ENCODE measurements around the gene SYT13.

SYT13 gene, protein sequence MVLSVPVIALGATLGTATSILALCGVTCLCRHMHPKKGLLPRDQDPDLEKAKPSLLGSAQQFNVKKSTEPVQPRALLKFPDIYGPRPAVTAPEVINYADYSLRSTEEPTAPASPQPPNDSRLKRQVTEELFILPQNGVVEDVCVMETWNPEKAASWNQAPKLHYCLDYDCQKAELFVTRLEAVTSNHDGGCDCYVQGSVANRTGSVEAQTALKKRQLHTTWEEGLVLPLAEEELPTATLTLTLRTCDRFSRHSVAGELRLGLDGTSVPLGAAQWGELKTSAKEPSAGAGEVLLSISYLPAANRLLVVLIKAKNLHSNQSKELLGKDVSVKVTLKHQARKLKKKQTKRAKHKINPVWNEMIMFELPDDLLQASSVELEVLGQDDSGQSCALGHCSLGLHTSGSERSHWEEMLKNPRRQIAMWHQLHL

DNA sequence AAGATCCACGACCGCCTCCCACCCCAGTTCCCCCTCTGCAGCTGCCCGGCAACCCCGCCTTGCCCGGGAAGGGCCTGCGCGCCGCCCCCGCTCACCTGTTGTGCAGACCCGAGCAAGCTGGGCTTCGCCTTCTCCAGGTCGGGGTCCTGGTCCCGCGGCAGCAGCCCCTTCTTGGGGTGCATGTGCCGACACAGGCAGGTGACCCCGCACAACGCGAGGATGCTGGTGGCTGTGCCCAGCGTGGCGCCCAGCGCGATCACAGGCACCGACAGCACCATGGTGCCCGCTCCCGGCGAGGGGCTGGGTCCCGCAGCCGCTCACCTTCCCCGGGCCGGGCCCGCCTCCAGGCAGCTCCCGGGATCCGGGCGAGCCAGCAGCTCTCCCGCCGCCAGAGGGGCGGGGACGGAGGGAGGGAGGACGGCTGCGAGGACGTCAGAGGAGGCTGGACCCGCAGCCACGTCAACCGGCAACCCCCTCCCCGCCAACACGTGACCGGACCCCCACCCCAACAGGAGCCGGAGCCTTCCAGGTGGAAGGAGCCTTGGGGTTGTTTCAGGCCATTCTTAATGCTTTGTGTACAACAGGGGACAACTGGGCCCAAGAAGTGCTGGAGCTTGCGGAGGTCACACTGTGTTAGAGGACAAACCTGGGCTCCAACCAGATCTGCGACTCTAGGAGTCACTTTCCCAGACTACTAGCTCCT is at the start of gene SYT13:
Gene SYT13 (minus strand): TSS at position 412 of the 703 bp plus-strand sequence. CDS start 134 bp downstream, at position 278.
- no peak for DNase-seq

DNA sequence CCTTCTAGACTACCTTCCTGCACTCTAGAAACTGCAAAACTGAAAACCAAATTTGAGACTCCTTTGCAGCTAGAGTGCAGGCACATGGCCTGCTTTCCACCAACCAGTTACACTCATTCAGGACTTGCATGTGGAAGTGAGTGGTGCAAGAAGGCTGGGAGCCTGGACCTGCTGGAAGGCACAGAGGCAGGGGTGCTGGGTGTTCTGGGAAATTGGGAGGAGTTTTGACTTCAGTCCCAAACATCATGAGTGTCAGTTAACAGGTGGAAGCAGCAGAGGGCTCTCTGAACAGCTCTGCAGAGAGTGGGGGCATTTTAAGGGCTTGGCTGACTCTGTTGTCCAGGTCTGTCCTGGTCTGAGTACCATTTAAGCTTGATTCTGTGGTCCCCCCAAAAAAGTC is 49.3 kb upstream of the SYT13 start:
- DNase-seq: no peak

GRCh38 chr11:45334836-45335235 is 48.7 kb upstream of the SYT13 start:
- DNase-seq: no peak

GRCh38 chr11:45334410-45334809 is 48.3 kb upstream of the SYT13 start:
- DNase-seq: no peak

DNA sequence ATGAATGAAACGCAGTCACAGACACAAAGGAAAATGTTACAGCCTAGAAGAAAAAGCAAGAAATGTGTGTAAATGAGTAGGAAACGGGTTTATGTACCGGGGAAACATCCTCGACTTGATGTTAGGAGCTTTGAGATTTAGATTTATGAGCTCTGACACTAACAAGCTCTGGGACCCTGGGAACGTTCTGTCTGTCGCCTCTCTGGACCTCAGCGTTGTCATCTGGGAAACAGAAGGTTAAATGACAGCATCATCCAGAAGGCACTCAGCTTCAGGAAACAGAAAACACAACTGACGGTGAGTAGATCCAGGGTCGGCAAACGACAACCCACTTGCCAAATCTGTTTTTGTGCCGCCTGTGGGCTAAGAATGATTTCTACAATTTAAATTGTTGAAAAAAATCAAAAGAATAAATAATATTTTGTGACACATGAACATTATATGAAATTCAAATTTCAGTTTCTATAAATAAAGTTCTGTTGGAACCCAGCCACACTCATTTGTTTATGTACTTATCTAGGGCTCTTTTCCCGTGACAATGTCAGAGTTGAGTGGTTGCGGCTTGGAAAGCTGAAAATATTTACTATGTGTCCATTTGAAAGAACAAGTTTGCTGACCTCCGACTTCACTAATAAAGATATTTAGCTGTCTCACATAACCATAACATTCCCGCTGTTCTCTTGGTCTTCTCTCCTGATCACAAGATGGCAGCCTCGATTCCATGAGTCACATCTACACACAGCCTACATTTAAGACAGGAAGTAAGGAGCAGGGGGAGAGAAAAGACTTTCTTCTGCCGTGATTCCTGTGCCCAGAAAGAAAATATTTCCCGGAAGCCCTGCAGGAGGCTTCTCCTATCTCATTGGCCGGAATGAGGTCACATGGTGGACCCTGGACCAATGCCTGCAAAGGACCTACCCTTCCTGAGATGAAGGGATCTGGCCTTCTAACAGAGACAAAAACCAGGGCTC is 47.1 kb upstream of the SYT13 start:
- peak; percentile 34 for DNase-seq

DNA sequence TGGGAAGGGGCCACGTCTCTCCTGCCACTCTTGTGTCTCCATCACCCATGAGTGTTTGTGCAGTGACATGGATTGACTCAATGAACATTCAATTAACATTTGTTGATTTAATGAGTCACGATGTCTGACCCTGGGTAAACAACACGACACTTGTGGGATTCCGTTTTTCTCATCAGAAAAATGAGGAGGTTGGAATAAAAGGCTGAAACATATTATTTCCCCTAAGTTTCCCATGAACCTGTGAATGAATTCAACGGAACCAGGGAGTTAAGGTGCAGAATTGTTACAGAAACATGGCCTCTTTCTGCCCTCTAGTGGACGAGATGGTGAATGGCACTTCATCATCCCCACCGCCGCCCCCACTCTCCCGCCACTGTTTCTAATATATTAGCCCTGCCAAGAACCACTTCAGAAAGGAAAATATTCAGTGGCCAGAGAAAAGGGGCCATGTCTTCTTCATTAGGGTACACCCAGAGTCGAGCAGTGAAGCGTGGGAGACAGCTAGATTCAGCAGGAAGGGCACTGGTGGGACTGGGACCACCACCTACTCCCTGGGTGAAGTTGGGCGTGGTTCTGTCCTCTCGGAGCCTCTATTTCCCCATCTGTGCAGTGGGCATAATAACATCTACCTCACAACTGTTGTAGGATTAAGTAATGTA is 46.3 kb upstream of the SYT13 start:
- peak; percentile 50 for DNase-seq

DNA sequence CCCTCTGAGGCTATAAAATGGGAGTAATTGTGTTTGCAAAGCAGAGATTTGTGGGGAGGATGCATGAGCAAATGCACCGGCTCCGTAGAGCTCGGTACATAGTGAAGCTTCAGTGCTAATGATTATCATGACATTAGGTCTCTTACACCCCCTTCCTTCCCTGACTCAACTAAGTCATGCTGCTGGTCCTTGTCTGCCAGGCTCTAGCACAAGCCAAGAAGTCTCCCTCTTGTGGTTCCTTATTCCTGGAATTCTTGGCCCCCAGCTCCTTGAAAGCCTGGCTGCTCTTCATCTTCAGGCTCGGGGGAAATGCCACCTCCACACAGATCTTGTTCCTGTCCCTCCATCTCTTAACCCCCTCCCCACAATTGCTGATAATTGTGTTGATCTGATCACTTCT is 45.7 kb upstream of the SYT13 start:
- DNase-seq: no peak

GRCh38 chr11:45328726-45329125 is 42.6 kb upstream of the SYT13 start:
- no peak for DNase-seq

- DNase-seq: no peak
Observed at GRCh38 chr11:45324459-45324858, 38.3 kb upstream of the SYT13 start.

DNA sequence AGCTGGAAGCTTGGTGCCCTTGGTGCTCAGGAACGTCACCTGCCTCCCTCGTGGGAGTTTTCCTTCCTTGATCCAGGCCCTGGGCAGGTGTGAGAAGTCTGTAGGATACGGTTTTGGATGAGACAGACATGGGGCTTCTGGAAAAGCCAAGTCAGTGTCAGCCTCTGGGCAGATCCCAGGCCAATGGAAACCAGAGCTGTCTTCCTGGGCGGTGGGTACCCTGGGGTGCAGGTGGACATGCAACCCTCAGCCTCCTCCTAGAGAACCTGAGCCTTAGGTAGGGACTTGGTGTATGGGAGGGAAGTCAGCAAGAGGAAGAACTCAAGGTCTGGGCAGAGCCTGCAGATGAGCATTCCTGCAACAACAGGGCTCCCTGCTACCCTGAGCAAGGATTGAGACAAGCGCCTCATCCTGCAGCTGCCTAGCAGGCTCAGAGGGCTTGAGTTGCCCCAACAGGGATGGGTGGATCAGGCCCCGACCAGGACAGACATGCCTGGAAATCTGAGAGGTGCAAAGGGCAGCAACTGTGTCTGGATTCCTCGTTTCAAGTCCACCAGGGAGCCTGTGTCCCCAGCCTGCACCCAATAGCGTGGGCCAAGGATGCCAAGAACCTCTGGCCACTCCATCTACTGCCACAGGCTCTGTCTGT is 37.6 kb upstream of the SYT13 start:
- no peak for DNase-seq

DNA sequence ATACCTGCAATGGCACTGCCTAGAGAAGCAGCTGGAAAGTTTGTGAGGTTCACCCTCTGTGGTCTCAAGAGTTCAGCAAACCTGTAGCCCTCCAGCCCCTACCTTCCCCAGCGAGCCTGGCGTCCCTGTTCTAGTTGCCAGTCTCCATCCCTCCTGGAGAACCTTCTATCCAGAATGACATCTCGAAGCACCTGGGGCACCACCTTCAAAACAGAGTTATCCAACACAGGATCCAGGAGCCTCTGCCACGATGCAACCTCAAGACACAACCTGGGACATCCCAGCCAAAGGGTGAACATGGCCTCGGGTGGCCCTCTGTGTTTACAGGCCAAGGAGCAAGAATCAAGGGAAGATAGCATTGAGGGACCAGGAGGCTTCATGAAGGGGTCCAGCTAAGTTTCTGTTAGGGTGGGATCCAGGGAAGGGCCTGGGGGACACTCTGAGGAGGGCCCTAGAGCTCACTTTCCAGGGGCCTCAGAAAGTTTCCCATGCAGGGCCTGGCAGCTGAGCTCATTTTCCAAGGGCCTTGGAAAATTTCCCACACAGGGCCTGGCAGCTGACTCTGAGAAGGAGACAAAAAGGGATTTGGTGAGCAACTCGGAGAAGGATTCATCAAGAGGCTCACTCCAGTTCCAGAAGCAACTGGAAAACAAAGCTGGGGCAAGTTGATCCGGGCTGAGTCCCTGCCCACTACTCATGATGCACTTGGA is 36.9 kb upstream of the SYT13 start:
- no peak for DNase-seq

DNA sequence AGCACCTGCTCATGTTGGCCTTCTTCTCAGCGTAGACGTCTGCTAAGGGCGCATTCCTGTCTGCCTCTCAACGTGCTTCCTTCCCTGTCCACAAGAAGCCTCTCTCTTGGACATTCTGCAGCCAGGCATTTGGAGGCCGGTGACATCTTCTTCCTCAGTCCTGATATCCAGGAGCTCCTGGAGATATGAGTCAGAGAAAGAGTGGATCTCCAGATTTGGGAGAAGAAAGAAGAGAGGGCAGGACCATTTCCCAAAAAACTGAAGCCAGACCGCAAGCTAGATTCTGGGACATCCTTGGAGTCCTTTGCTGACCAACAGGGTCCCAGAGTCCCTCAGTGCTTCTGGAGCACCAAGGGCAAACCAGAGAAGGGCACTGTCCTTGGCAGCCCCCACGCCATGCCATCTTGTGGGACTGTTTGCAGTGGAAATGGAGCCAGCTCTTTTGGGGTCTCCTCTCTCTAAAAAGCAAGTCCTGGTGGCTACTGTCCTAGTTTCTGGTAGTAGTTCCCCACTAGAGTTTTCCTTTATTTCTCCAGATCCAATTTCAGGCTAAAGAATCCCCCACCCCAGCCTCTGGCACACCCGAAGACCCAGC is 36.1 kb upstream of the SYT13 start:
- DNase-seq: no peak

DNA sequence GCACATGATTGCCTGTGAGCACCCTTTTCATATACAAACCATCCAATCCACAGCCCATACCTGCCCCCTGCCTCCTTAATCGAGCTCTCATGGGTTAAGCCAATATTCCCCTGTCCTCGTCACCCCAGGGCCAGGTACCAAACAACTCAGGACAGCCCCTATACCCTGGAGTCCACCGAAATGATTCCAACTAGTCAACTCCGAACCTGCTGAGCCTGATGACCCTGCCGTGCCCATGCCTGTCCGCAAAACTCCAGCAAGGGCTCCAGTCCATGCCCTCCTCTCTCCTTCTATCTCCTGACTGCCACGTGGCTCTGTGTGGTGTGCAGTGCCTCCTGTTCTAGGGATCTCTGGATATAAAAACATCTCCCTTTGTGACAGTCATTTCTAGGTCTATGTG is 35.5 kb upstream of the SYT13 start:
- DNase-seq: no peak

GRCh38 chr11:45321031-45321595 is 35.0 kb upstream of the SYT13 start:
- no peak for DNase-seq

DNA sequence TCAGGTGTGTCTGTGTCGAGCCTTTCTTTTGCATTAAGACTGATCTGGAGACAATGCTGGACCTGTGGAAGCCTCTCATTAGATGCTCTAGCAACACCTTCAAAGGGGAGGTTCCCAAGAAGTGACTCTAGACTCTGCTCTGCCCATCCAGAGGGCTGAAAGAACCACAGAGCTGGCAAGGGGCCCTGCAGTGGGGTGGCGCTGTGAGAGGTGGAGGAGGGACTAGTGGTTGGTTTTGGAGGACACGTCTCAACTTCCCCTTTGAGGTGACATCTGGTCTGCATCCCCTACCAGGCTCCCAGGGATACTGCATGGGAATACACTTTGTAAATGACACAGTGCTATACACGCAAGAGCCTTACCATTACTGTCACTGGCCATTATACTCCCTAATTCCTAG is 34.2 kb upstream of the SYT13 start:
- no peak for DNase-seq

DNA sequence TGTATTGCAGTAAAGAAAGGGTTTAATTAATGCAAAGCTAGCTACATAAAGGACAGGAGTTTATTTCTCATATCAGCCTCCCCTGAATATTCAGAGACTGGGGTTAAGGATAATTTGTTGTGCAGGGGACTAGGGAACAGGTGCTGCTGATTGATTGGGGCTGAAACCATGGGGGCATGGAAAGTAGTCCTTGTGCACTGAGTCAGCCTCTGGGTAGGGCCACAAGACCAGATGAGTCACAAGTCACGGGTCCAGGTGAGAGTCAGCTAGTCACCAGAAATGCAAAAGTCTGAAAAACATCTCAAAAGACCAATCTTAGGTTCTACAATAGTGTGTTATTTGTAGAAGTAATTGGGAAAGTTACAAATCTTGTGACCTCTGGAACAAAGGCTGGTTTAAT is 32.9 kb upstream of the SYT13 start:
- no peak for DNase-seq

- no peak for DNase-seq
Observed at GRCh38 chr11:45318516-45318915, 32.4 kb upstream of the SYT13 start.

DNA sequence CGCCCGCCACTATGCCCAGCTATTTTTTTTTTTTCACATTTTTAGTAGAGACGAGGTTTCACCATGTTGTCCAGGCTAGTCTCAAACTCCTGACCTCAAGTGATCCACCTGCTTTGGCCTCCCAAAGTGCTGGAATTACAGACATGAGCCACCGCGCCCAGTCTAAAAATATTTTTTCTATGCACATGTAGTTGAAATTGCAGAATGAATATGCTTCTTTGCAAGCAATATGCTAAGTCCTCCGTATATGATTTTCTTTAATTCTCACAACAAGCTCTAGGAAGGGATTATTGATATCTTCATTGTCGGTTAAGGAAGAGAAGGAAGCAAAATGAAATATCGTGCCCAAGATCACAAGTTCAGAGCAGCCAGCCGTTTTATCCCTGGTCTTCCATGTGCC is 30.1 kb upstream of the SYT13 start:
- DNase-seq: no peak

DNA sequence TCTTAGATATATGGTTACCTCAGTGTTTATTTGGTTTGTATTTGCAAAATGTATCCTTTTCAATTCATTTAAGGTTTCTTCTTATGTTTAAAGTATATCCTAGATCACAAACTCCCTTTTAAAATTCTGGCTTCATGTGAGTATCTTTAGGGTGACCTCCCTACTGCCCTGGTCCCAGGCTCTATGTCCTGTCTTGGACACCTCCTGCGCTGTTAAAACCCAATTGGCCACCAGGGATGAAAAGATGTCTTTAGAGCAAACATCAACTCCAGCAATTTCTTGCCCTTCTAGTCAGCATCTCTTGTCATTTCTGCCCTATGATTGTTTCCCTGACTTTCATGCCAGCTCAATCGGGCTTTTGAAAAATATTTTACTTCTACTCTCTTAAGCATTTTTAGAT is 28.8 kb upstream of the SYT13 start:
- no peak for DNase-seq

DNA sequence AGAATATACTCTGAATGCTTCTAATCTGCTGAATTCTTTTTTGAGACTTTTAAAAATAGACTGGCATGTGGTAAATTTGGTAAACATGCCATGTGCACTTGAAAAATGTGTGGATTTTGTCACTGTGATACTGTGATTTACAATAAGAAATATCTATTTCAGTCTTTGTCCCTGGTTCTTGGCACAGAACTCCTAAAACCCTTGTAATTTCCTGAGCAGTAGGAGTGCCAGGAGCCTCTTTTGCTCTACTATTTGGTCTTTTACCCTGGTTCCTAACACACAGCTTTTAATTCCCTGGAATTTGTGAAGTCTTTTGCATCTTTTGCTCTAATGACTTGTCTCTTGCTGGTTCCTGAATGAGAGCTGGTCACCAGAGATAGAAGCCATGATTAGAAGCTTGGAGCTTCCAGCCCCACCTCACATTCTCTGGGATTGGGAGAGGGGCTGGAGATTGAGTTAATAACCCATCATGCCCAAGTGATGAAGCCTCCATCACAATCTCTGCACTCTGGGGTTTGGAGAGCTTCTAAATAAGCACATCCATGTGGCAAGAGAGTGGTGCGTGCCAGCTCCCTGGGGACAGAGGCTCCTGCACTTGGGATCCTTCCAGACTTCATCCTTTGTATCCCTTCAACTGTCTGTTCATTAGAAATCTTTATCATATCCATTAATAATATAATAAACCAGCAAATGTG is 27.2 kb upstream of the SYT13 start:
- DNase-seq: no peak

Data from OCI-M1 (cell line).